ENCODE data around the gene COX19.

DNA sequence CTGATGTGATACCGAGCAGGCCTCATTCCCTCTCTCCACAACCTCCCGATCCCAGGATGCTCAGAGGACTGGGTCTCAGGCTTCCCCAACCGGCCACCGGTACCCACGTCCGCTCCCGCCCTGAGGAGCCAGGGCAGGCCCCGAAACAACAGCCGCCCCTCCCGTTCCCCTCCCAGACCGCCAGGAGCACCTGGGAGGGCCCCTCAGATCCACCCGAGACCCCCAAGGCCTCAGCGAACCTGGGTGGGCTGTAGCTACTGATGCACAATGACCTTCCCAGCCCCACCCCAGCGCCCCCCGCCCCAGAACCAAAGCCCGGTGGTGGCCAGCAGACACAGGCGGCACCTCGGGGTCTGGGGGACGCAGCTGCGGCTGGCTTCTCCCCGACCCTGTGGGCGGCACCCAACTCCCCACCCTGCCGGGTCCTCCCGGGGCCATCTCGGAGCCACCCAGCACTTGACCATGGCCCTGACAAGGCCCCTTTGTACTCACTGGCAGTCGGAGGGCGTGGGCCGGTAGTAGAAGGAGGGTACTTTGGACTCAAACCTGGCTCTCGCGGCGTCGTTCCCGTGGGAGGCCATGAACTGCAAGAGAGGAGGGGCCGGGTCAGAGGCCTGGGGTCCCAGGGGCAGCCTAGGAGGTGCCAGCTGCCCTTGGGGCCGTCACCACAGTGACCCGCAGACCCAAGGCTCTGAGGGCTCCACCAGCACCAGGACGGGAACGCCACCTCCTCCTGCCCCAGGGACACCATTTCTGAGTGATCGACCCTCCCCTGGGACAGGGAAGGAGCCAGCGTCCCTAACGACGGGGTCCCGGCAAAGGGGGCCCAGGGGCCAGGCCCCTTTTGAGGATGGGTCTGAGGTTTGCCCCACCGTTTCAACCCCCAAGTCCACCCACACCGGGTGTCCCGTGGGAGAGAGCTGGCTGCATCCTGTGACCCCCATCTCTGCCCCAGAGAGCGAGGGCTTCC, 49.0 kb downstream of the COX19 start:
- TF ChIP-seq, protein P1, sequence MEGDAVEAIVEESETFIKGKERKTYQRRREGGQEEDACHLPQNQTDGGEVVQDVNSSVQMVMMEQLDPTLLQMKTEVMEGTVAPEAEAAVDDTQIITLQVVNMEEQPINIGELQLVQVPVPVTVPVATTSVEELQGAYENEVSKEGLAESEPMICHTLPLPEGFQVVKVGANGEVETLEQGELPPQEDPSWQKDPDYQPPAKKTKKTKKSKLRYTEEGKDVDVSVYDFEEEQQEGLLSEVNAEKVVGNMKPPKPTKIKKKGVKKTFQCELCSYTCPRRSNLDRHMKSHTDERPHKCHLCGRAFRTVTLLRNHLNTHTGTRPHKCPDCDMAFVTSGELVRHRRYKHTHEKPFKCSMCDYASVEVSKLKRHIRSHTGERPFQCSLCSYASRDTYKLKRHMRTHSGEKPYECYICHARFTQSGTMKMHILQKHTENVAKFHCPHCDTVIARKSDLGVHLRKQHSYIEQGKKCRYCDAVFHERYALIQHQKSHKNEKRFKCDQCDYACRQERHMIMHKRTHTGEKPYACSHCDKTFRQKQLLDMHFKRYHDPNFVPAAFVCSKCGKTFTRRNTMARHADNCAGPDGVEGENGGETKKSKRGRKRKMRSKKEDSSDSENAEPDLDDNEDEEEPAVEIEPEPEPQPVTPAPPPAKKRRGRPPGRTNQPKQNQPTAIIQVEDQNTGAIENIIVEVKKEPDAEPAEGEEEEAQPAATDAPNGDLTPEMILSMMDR (IDR thresholded peaks at IDR 0.05), result no peak
- TF ChIP-seq POLR2A (IDR thresholded peaks at IDR 0.05), result peak; percentile 47 to 75
